HCT116 (cell line): ENCODE data around the gene C12orf54. TPM values are rescaled to one million over a fixed set of nuclear protein-coding genes. Genes with fewer than 3 reads are reported as not detected.
"Not testable (repeated sequence)": the region's sequence is repeated elsewhere in the genome, so short reads cannot be mapped to it uniquely, and the experiment has no call there.

Experiments used
- ATAC-seq: fragments of 200-7000 bp; cut with Tn5 transposase; 2 replicates; pipeline ENCODE4 v1.9.1; 2020; ENCODE audit warnings: mild to moderate bottlenecking, moderate library complexity
- BruUV-seq: library from RNA; stranded (reverse); fragments of 400-500 nt; replicated peaks from 2 replicates; lab custom pipeline; 2021; lab: Mats Ljungman, UMichigan
- CTCF ChIA-PET: fragments of 300-600 bp; sonication (Branson Sonifier 250); formaldehyde crosslinking; loops from one replicate; lab custom pipeline; 2021; ENCODE audit warnings: antibody characterized with exemption; lab: Charles Lee
- POLR2A ChIA-PET: fragments of 300-600, 350-600 bp; sonication (Branson Sonifier 250); formaldehyde crosslinking; loops from one replicate; lab custom pipeline; 2021; ENCODE audit warnings: antibody characterized with exemption; lab: Charles Lee
- RAD21 ChIA-PET, 2 experiments: fragments of 300-600 bp; sonication (Branson Sonifier 250); formaldehyde crosslinking; loops; one replicate each; lab custom pipeline; 2023; ENCODE audit warnings: low total read pairs in 2 of 2; ENCODE audit not compliant: uncharacterized antibody in 2 of 2, unreplicated experiment in 2 of 2, low non-redundant PET in 1 of 2; lab: Charles Lee
- DNase-seq: peaks from one replicate; pipeline ENCODE4 v3.0.0-alpha.2; 2010; ENCODE audit warnings: low read depth, low spot score
- H2AFZ ChIP-seq: fragments of 200-600 bp; shearing (Covaris generic), sonication (generic); 2 replicates; pipeline ENCODE4 v1.6.1; 2017; ENCODE audit warnings: low read depth, mixed run types, mixed read lengths, antibody characterized with exemption, low read length; ENCODE audit not compliant: poor library complexity, severe bottlenecking
- H3K27ac ChIP-seq: 2 replicates; pipeline ENCODE4 v1.5.1; 2012; ENCODE audit warnings: low read depth, low read length
- H3K27me3 ChIP-seq: fragments of 200-600 bp; sonication (generic); 2 replicates; pipeline ENCODE4 v1.6.1; 2016; ENCODE audit warnings: mixed run types, low read length, mixed read lengths; ENCODE audit not compliant: insufficient read depth
- H3K36me3 ChIP-seq, 2 experiments: fragments of 200-500 bp in 1 of 2; fragments of 200-600 bp in 1 of 2; sonication (Bioruptor generic) in 1 of 2; sonication (generic) in 1 of 2; 2 replicates each; pipeline versions ENCODE4 v1.5.1 to v1.6.1; 2014 to 2016; ENCODE audit warnings: low read length in 2 of 2, inconsistent platforms in 1 of 2, mixed read lengths in 1 of 2, mixed run types in 1 of 2; ENCODE audit not compliant: insufficient read depth in 2 of 2, control insufficient read depth in 1 of 2
- H3K4me1 ChIP-seq, 2 experiments: fragments of 200-600 bp in 1 of 2; sonication (generic) in 1 of 2; 2 replicates each; pipeline versions ENCODE4 v1.5.1 to v1.6.1; 2012 to 2017; ENCODE audit warnings: low read length in 2 of 2, inconsistent platforms in 1 of 2, mild to moderate bottlenecking in 1 of 2, mixed read lengths in 1 of 2, mixed run types in 1 of 2, moderate library complexity in 1 of 2; ENCODE audit not compliant: insufficient read depth in 2 of 2, control insufficient read depth in 1 of 2
- H3K4me2 ChIP-seq: fragments of 200-600 bp; sonication (generic); 2 replicates; pipeline ENCODE4 v1.6.1; 2017; ENCODE audit warnings: mixed run types, low read length, mixed read lengths
- H3K4me3 ChIP-seq, 2 experiments: fragments of 200-600 bp in 1 of 2; sonication (generic) in 1 of 2; replicated peaks in 1 of 2; 2 replicates each; pipeline ENCODE4 v1.5.1; 2011 to 2016; ENCODE audit warnings: low read length in 2 of 2, control low read depth in 1 of 2, low read depth in 1 of 2, mild to moderate bottlenecking in 1 of 2, mixed read lengths in 1 of 2, mixed run types in 1 of 2
- H3K79me2 ChIP-seq: fragments of 200-600 bp; sonication (generic); 2 replicates; pipeline ENCODE4 v1.6.1; 2017; ENCODE audit warnings: mild to moderate bottlenecking, mixed run types, low read length, moderate library complexity, mixed read lengths; ENCODE audit not compliant: insufficient read depth
- H3K9ac ChIP-seq: fragments of 200-600 bp; sonication (generic); 2 replicates; pipeline ENCODE4 v1.6.1; 2016; ENCODE audit warnings: low read length, mixed read lengths
- H3K9me2 ChIP-seq: fragments of 200-600 bp; sonication (generic), shearing (Covaris generic); 2 replicates; pipeline ENCODE4 v1.6.1; 2017; ENCODE audit warnings: mixed run types, mild to moderate bottlenecking, moderate library complexity; ENCODE audit not compliant: insufficient read depth
- H3K9me3 ChIP-seq, 2 experiments: fragments of 200-500 bp in 1 of 2; fragments of 200-600 bp in 1 of 2; sonication (Bioruptor generic) in 1 of 2; sonication (generic) in 1 of 2; 2 replicates each; pipeline ENCODE4 v1.6.1; 2014 to 2017; ENCODE audit warnings: low read length in 2 of 2, mixed read lengths in 2 of 2, inconsistent platforms in 1 of 2, low read depth in 1 of 2, mild to moderate bottlenecking in 1 of 2, mixed run types in 1 of 2, moderate library complexity in 1 of 2; ENCODE audit not compliant: control insufficient read depth in 1 of 2, insufficient read depth in 1 of 2
- H4K20me1 ChIP-seq: fragments of 200-600 bp; sonication (generic), shearing (Covaris generic); 2 replicates; pipeline ENCODE4 v1.6.1; 2017; ENCODE audit warnings: mixed run types, mild to moderate bottlenecking, moderate library complexity; ENCODE audit not compliant: insufficient read depth
- CBX3 ChIP-seq: IDR thresholded peaks from 2 replicates; pipeline ENCODE4 v1.6.1; 2012; ENCODE audit warnings: low read depth
- CTCF ChIP-seq, 3 experiments: fragments of 200-600 bp in 1 of 3; sonication (generic) in 1 of 3; IDR thresholded peaks in 2 of 3; conservative IDR thresholded peaks in 1 of 3; 2 replicates each; pipeline ENCODE4 v1.5.1; 2012 to 2017; ENCODE audit warnings: low read depth in 2 of 3, low read length in 2 of 3, antibody characterized with exemption in 1 of 3, borderline replicate concordance in 1 of 3, control low read depth in 1 of 3, mild to moderate bottlenecking in 1 of 3, mixed read lengths in 1 of 3, mixed run types in 1 of 3, moderate library complexity in 1 of 3; ENCODE audit not compliant: insufficient read depth in 1 of 3
- EZH2phosphoT487 ChIP-seq: fragments of 200-600 bp; IDR thresholded peaks from 2 replicates; pipeline ENCODE4 v1.6.1; 2018; ENCODE audit warnings: antibody characterized with exemption, borderline replicate concordance
- FOSL1 ChIP-seq: IDR thresholded peaks from 2 replicates; pipeline ENCODE4 v1.6.1; 2012; ENCODE audit warnings: low read depth
- SP1 ChIP-seq: IDR thresholded peaks from 2 replicates; pipeline ENCODE4 v1.6.1; 2012; ENCODE audit warnings: low read depth
- SRF ChIP-seq: IDR thresholded peaks from 2 replicates; pipeline ENCODE4 v1.6.1; 2012; ENCODE audit warnings: low read depth
- TCF7L2 ChIP-seq: IDR thresholded peaks from 2 replicates; pipeline ENCODE4 v1.7.0; 2011; ENCODE audit warnings: borderline replicate concordance, inconsistent platforms; ENCODE audit not compliant: insufficient read depth, insufficient read length; ENCODE audit errors: extremely low read depth
- YY1 ChIP-seq: IDR thresholded peaks from 2 replicates; pipeline ENCODE4 v1.6.1; 2011; ENCODE audit warnings: low read length, low read depth, moderate library complexity, mild to moderate bottlenecking; ENCODE audit not compliant: insufficient replicate concordance; ENCODE audit errors: extremely low read depth
- ZBTB33 ChIP-seq: IDR thresholded peaks from 2 replicates; pipeline ENCODE4 v1.6.1; 2011; ENCODE audit warnings: mild to moderate bottlenecking, low read length, moderate library complexity; ENCODE audit not compliant: insufficient replicate concordance; ENCODE audit errors: extremely low read depth
- ZFX ChIP-seq: fragments of 450-650 bp; IDR thresholded peaks from 2 replicates; pipeline ENCODE4 v1.6.1; 2017
- intact Hi-C: fragments of 100-400 bp; cut with micrococcal nuclease; formaldehyde crosslinking; loops from 2 replicates; pipeline ENCODE4 v1.10.0; 2022
- total RNA-seq: library from RNA; stranded (reverse); gene quantifications from one replicate; pipeline ENCODE4 v1.2.1, GENCODE V29; 2021; ENCODE audit not compliant: unreplicated experiment

The C12orf54 gene
- total RNA-seq, 1 experiment from 2014 or later, result not detected

GRCh38 chr12:48469027-48469426, 13.3 kb upstream of the C12orf54 start:
- H3K4me2 ChIP-seq, H3K4me1 ChIP-seq, H3K79me2 ChIP-seq, DNase-seq, H3K9ac ChIP-seq, H3K27me3 ChIP-seq, H2AFZ ChIP-seq, H3K9me2 ChIP-seq, POLR2A ChIA-PET, BruUV-seq, ATAC-seq, RAD21 ChIA-PET, H3K27ac ChIP-seq, H3K36me3 ChIP-seq, H4K20me1 ChIP-seq, CTCF ChIA-PET, H3K4me3 ChIP-seq, intact Hi-C loops, H3K9me3 ChIP-seq: not testable (repeated sequence)
- peak; percentile 34; the same call in 1 of the 2 replicates for TF ChIP-seq CBX3

- Histone ChIP-seq H3K27me3 (no peaks in the 10 kb centered on the region), H3K4me2 (no peak within 1 kb of the TSS), H3K9ac (no peak within 1 kb of the TSS), H3K4me3 (no peak within 1 kb of the TSS), H3K79me2 (no peaks in the 10 kb centered on the region), H3K9me2 (no peaks in the 10 kb centered on the region), H3K9me3 (peaks cover 0 to 5% of the 10 kb centered on the region in 2 experiments; a peak in 1 of 4 replicates), H2AFZ (no peak within 1 kb of the TSS), H4K20me1 (no peaks in the 10 kb centered on the region), H3K4me1 (no peaks in the 10 kb centered on the region), H3K36me3 (no peaks in the 10 kb centered on the region), H3K27ac (no peak within 1 kb of the TSS)
- ChIA-PET RAD21 (no interaction called here), POLR2A (no interaction called here), CTCF (no interaction called here)
- TF ChIP-seq YY1 (no peak), EZH2phosphoT487 (no peak), ZBTB33 (no peak), SP1 (no peak), CTCF (IDR thresholded peaks at IDR 0.05 in 2 of 3, conservative IDR thresholded peaks at IDR 0.05 in 1 of 3; ENCODE audit: borderline replicate concordance in 1 of 3, insufficient read depth in 1 of 3, low read depth in 2 of 3, low read length in 2 of 3) (no peak), SRF (no peak), TCF7L2 (no peak), FOSL1 (no peak), ZFX (no peak)
- ATAC-seq (no peak), DNase-seq (no peak)
- intact Hi-C loops, result no loop called here
- BruUV-seq, result no TSS peak
These were observed 10.0 kb upstream of the C12orf54 start, which contains the start of gene ANP32D for GRCh38 chr12:48472259-48472658. Gene ANP32D, plus strand, starts transcription at chr12:48472559. Its CDS starts 106 bp downstream, at chr12:48472665.
